Natural killer cell (primary cell): ENCODE measurements around the gene SAMD11. TPM values are rescaled to one million over a fixed set of nuclear protein-coding genes. Genes with fewer than 3 reads are reported as not detected.

Experiments used
- ATAC-seq, 3 donors: fragments of 150-1000 bp in 2 of 3; fragments of 200-7000 bp in 1 of 3; cut with Tn5 transposase; 1 replicate in 1 of 3; 2 replicates in 2 of 3; pipeline ENCODE4 v1.10.0; 2021; ENCODE audit warnings: mild to moderate bottlenecking in 2 of 3, moderate library complexity in 2 of 3
- DNase-seq, 2 donors: peaks; one replicate each; pipeline versions ENCODE4 v3.0.0 to v3.0.0-alpha.2; 2013 to 2021; ENCODE audit warnings: mixed read lengths in 1 of 2
- H3K27ac ChIP-seq: one replicate; pipeline ENCODE4 v1.5.1; 2013; ENCODE audit warnings: mild to moderate bottlenecking, low read length
- H3K27me3 ChIP-seq: one replicate; pipeline ENCODE4 v1.6.1; 2013; ENCODE audit warnings: low read length; ENCODE audit not compliant: control insufficient read depth, insufficient read depth
- H3K36me3 ChIP-seq: one replicate; pipeline ENCODE4 v1.6.1; 2013; ENCODE audit warnings: low read length; ENCODE audit not compliant: control insufficient read depth, insufficient read depth
- H3K4me1 ChIP-seq: one replicate; pipeline ENCODE4 v1.6.1; 2013; ENCODE audit warnings: low read length; ENCODE audit not compliant: control insufficient read depth, insufficient read depth
- H3K4me3 ChIP-seq: one replicate; pipeline ENCODE4 v1.5.1; 2013; ENCODE audit warnings: low read length
- H3K9me3 ChIP-seq: one replicate; pipeline ENCODE4 v1.6.1; 2013; ENCODE audit warnings: low read length; ENCODE audit not compliant: control insufficient read depth, insufficient read depth
- H3K27ac Mint-ChIP-seq, 2 donors: one replicate each; pipeline ENCODE4 v1.8.0; 2022; ENCODE audit warnings: mild to moderate bottlenecking in 2 of 2, mixed read lengths in 2 of 2, moderate library complexity in 1 of 2
- H3K27me3 Mint-ChIP-seq, 2 donors: one replicate each; pipeline ENCODE4 v1.8.0; 2022; ENCODE audit warnings: low read depth in 2 of 2, mixed read lengths in 2 of 2
- H3K36me3 Mint-ChIP-seq: one replicate; pipeline ENCODE4 v1.8.0; 2022; ENCODE audit warnings: mixed read lengths
- H3K4me1 Mint-ChIP-seq, 2 donors: one replicate each; pipeline ENCODE4 v1.8.0; 2022; ENCODE audit warnings: mixed read lengths in 2 of 2
- H3K4me3 Mint-ChIP-seq: one replicate; pipeline ENCODE4 v1.8.0; 2022; ENCODE audit warnings: mild to moderate bottlenecking, moderate library complexity, mixed read lengths
- H3K9me3 Mint-ChIP-seq, 2 donors: one replicate each; pipeline ENCODE4 v1.8.0; 2022; ENCODE audit warnings: mixed read lengths in 2 of 2
- CTCF ChIP-seq: fragments of 200-600 bp; IDR thresholded peaks from one replicate; pipeline ENCODE4 v1.8.0; 2022; ENCODE audit warnings: antibody characterized with exemption
- WGBS: methylation state at CpG from one replicate; pipeline ENCODE4 v1.1.7; 2013; ENCODE audit warnings: missing lambda C conversion rate; ENCODE audit not compliant: insufficient coverage; 5-methylcytosine and 5-hydroxymethylcytosine counted together
- intact Hi-C: fragments of 100-400 bp; cut with micrococcal nuclease; formaldehyde crosslinking; loops from one replicate; pipeline ENCODE4 v1.14.2; 2022
- total RNA-seq, 4 donors: library from RNA; stranded (reverse); fragments of 120-200 nt in 1 of 4; gene quantifications; one replicate each; pipeline versions ENCODE4 v1.2.3 to v1.2.4, GENCODE V29; 2013 to 2022

SAMD11 gene
- total RNA-seq, 3 donors from 2014 or later (not counting 1 experiment from before 2014, with no cell fraction given) = not detected

GRCh38 chr1:917466-918091 lies 6.1 kb upstream of the SAMD11 start:
- H3K4me3 Mint-ChIP-seq = no peak overlapping the region
- DNase-seq (no peak), ATAC-seq (no peak)
- Histone ChIP-seq H3K9me3 (no peaks in the 10 kb centered on the region), H3K4me1 (peaks cover 11% of the 10 kb centered on the region), H3K36me3 (no peaks in the 10 kb centered on the region), H3K4me3 (no peak overlapping the region), H3K27ac (no peak overlapping the region), H3K27me3 (peaks cover 22% of the 10 kb centered on the region)
- H3K36me3 Mint-ChIP-seq = no peaks in the 10 kb centered on the region
- no peak overlapping the region for H3K27ac Mint-ChIP-seq
- 84% methylated on average over 22 of the region's 22 CpGs for WGBS
- no peak for TF ChIP-seq CTCF
- H3K9me3 Mint-ChIP-seq = no peaks in the 10 kb centered on the region
- peaks cover 11 to 30% of the 10 kb centered on the region in 2 donors for H3K27me3 Mint-ChIP-seq
- intact Hi-C loops = no loop called here
- H3K4me1 Mint-ChIP-seq = peaks cover 0 to 10% of the 10 kb centered on the region in 2 donors

- no peak overlapping the region for H3K4me3 Mint-ChIP-seq
- intact Hi-C loops = no loop called here
- no peaks in the 10 kb centered on the region for H3K36me3 Mint-ChIP-seq
- H3K27me3 ChIP-seq = peaks cover 29% of the 10 kb centered on the region
- H3K4me3 ChIP-seq = no peak overlapping the region
- peaks cover 0 to 10% of the 10 kb centered on the region in 2 donors for H3K4me1 Mint-ChIP-seq
- TF ChIP-seq CTCF = no peak
- 89% methylated on average over 15 of the region's 15 CpGs for WGBS
- no peak for ATAC-seq
- no peak overlapping the region for H3K27ac Mint-ChIP-seq
- DNase-seq = no peak
- peaks cover 8 to 30% of the 10 kb centered on the region in 2 donors for H3K27me3 Mint-ChIP-seq
- H3K27ac ChIP-seq = no peak overlapping the region
- no peaks in the 10 kb centered on the region for H3K9me3 Mint-ChIP-seq
- no peaks in the 10 kb centered on the region for H3K36me3 ChIP-seq
- H3K4me1 ChIP-seq = peaks cover 18% of the 10 kb centered on the region
- H3K9me3 ChIP-seq = no peaks in the 10 kb centered on the region
These were observed 5.4 kb upstream of the SAMD11 start for GRCh38 chr1:918353-918752.

- no peak for DNase-seq
- no peaks in the 10 kb centered on the region for H3K36me3 ChIP-seq
- intact Hi-C loops = no loop called here
- peaks cover 21% of the 10 kb centered on the region for H3K4me1 ChIP-seq
- peaks cover 8 to 31% of the 10 kb centered on the region in 2 donors for H3K27me3 Mint-ChIP-seq
- H3K4me3 Mint-ChIP-seq = no peak overlapping the region
- H3K27ac Mint-ChIP-seq = no peak overlapping the region
- no peaks in the 10 kb centered on the region for H3K9me3 Mint-ChIP-seq
- H3K4me3 ChIP-seq = no peak overlapping the region
- H3K27ac ChIP-seq = no peak overlapping the region
- H3K27me3 ChIP-seq = peaks cover 31% of the 10 kb centered on the region
- H3K4me1 Mint-ChIP-seq = peaks cover 0 to 10% of the 10 kb centered on the region in 2 donors
- no peaks in the 10 kb centered on the region for H3K36me3 Mint-ChIP-seq
- no peak for ATAC-seq
- no peaks in the 10 kb centered on the region for H3K9me3 ChIP-seq
- WGBS = 87% methylated on average over 6 of the region's 6 CpGs
- no peak for TF ChIP-seq CTCF
These were observed 4.9 kb upstream of the SAMD11 start for GRCh38 chr1:918843-919242.
